Putamen (tissue), 1 donor: ENCODE results near the gene KRT36.

Experiments used
- DNase-seq: peaks from one replicate; pipeline ENCODE4 v3.0.0-alpha.2; 2016; ENCODE audit warnings: low spot score

Gene KRT36

GRCh38 chr17:41489531-41489930 lies at the start of gene KRT36:
TSS of gene KRT36 (minus strand) at chr17:41489910. CDS start at chr17:41489864, 46 bp downstream.
- DNase-seq = no peak

- DNase-seq = no peak
These were observed 49.4 kb upstream of the KRT36 start for GRCh38 chr17:41539071-41539492.

- DNase-seq = no peak
These were observed 48.9 kb upstream of the KRT36 start for GRCh38 chr17:41538565-41538991.

GRCh38 chr17:41537990-41538389 lies 48.3 kb upstream of the KRT36 start:
- DNase-seq = no peak

DNA sequence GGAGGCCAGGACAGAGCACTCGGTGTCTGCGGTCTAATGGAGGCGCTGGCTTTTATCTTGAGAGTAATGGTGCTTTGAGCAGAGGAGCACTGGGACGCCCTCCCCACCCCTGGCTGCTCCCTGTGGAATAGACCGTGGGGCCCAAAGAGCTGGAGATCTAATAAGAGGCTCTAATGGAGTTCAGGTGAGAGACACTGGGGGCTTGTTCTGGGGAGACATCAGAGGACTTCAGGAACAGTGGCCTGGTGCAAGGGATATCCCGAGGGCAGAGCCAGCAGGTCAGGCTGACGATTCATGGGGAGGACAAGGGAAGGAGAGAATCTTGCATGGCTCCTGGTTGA lies 47.9 kb upstream of the KRT36 start:
- DNase-seq = no peak

- no peak for DNase-seq
These were observed 47.3 kb upstream of the KRT36 start for GRCh38 chr17:41536741-41537613.

DNA sequence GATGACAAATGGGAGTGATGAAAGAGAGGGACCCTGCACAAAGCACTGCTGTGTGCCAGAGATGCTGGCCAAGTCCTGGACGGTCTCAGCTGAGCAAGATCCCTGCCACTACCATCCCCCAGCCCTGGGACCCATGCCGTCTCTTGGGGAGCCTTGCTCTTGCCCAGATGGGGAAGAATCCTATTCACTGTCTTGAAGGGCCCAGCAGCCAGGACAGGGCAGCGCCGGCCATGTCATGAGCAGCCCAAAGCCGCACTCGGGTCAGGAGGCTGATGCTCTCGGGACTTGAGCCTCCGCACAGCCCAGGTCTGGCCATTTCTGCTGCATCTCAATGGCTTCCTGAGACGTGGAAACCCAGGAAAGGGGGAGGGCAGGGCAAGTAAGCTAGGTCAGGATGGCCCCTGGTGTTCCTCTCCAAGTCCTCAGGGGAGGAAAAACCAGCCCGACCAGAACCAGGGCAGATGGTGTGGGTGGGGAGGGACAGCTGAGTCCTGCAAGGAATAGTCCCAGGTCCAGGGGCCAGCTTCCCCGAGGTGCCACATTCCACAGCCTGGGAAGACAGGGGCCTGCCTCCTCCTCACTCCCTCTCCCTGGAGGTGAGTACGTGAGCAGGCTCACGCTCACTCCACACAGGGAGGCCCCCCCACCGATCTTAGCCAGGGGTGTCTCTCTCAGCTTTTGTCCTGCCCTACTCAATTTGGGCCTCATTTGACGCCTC lies 46.2 kb upstream of the KRT36 start:
- DNase-seq = no peak

GRCh38 chr17:41534899-41535546 lies 45.3 kb upstream of the KRT36 start:
- no peak for DNase-seq

DNA sequence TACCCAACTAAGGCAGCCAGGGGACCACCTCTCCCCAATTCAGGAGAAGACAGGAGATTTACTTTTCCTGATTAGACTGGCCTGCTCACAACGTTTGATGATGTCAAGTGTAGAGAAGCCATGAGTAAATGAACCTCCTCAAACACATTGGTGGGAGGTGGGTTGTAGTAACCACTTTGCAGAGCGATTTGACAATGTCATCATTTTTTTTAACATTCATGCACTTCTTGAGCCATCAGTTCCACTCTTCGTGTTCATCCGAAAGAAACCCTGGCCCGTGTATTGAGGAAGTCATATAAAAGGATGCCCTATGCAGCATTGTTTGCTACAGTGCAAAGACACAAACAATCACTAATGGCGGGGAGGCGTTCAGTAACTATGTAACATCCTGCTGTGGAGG lies 43.9 kb upstream of the KRT36 start:
- no peak for DNase-seq

DNA sequence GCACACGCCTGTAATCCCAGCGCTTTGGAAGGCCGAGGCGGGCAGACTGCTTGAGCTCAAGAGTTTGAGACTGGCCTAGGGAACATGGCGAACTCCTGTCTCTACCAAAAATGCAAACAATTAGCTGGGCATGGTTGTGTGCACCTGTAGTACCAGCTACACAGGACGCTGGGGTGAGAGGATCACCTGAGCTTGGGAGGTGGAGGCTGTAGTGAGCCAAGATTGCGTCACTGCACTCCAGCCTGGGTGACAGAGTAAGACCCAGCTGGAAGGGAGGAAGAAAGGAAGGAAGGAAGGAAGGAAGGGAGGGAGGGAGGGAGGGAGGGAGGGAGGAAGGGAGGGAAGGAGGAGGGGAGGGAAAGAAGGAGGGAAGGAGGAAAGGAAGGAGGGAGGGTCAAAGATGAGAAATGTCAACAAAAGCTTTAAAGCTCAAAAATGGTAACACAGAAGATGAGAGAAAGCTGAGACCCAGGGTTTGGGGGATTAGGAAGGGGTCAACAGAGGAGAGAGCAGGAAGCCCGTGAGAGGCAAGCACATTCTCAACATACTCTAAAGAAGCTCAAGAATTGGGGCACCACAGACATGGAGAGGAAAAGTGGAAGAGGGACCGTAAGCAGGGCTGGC lies 43.3 kb upstream of the KRT36 start:
- DNase-seq = no peak

GRCh38 chr17:41531993-41532392 lies 42.3 kb upstream of the KRT36 start:
- DNase-seq = no peak

GRCh38 chr17:41530062-41531048 lies 40.6 kb upstream of the KRT36 start:
- no peak for DNase-seq

- no peak for DNase-seq
These were observed 39.8 kb upstream of the KRT36 start for GRCh38 chr17:41529491-41529915.

DNA sequence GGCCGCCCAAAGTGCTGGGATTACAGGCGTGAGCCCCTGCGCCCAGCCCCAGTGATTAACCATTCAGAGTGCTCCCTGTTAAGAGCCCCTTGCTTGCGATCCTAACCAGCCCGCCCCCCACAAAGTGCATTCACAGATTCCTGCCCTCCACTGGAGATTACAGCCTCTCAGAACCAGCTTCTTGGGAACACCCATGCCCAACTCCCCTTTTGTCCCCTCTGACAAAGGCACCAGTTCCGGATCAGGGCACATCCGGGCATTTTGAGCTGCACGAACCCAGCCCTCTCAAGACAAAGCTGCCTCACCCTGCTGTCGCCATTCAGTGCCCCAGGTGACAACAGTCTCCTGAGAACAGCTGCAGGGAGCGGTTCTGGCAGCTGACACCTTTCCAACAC lies 39.2 kb upstream of the KRT36 start:
- DNase-seq = no peak

DNA sequence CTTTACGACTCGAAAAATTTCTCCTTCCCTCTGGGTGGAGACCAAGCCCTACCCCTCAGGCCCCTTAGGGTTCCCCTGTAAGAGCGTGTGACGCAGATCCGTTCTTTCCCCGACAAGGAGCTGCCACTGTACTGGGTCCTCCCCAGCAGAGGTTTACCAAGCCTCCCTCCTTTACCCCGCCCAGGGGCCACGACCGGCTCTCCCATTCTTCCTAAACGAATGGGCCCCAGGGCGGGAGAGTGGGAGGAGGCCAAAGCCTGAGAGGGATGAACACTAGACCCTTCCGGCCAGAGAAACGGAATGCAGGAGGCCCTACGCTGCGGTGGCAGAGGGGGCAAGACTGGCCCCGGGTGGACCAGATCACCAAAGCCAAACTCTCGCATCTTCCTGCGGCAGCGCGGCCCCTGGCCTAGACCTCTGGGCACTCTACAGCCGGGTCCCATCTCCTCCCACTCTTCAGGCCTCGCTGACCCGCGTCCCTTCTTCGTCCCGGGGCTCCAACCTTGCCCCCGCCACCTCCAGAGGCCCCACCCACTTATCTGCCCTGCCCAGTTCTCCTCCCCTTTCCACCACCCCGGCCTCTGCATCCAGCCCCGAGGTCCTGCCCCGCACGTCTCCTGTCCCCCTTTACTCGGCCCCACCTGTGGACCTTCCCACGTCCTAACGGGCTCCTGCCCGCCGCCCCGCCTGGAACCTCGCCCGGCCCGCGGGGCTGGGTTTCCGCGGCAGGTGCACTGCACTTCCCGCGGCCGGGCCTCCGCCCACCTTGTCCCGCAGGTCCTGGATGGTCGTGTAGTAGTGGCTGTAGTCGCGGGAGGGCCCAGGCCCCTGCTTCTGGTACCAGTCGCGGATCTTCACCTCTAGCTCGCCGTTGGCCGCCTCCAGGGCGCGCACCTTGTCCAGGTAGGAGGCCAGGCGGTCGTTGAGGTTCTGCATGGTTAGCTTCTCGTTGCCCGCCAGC lies 37.6 kb upstream of the KRT36 start:
- DNase-seq = no peak

DNA sequence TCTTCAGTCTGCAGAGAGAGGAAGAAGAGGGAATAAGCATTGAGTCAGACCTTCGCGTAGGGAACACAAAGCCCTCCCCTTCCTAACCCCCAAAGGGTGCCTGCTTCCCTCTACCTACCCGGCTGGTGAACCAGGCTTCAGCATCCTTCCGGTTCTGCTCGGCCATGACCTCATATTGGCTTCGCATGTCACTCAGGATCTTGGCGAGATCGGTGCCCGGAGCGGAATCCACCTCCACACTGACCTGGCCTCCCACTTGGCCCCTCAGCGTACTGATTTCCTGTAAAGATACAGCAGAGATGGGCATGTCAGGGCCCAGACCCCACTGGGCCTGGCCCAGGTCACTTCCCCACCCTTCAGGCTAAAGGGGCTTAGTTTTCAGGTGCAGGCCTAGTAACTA lies 34.6 kb upstream of the KRT36 start:
- no peak for DNase-seq

DNA sequence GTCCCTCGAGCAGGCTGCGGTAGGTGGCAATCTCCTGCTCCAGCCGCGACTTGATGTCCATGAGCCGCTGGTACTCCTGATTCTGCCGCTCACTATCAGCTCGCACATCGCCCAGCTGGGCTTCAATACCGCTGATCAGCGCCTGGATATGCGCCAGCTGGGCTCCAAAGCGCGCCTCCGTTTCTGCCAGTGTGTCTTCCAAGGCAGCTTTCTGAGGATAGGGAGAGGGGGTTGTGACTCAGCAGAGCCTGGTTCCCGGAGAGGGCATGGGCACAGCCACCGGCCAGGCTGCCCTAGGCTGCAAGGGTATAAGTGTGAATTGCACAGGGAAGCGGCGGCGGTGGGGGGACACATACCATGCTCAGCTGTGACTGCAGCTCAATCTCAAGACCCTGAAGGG lies 34.1 kb upstream of the KRT36 start:
- DNase-seq = no peak

DNA sequence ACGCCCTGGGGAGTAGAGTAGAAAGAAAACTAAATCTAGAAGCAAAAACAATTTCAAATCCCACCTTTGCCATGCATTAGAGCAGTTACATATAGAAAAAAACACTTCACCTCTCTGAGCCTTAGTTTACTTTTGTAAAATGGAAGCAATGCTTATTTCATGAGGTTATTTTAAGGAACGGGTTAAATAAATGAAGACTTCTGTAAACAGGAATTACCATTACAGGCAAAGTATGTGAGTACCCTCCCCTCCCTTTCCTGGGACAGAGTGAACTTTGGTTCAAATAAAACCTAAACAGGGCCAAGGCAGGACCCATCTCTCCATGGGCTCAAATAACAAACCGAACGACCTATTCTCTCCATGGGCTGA lies 33.5 kb upstream of the KRT36 start:
- DNase-seq = no peak

- DNase-seq = no peak
These were observed 32.9 kb upstream of the KRT36 start for GRCh38 chr17:41522301-41523224.
